GM15510 (cell line): ENCODE data around the gene EXO1.

Experiments
- POLR2A ChIP-seq: IDR thresholded peaks from 3 replicates; pipeline ENCODE4 v1.6.1; 2011; ENCODE audit warnings: borderline replicate concordance; ENCODE audit not compliant: insufficient read length; ENCODE audit errors: extremely low read depth

Gene EXO1

GRCh38 chr1:241857131-241857530 lies 9.1 kb downstream of the EXO1 start:
- no peak for TF ChIP-seq POLR2A

GRCh38 chr1:241860922-241861321 lies 12.9 kb downstream of the EXO1 start:
- TF ChIP-seq POLR2A = no peak

GRCh38 chr1:241869022-241869421 lies 21.0 kb downstream of the EXO1 start:
- no peak for TF ChIP-seq POLR2A

- no peak for TF ChIP-seq POLR2A
Measured at GRCh38 chr1:241870336-241870735, 22.3 kb downstream of the EXO1 start.

GRCh38 chr1:241870746-241871430 lies 22.9 kb downstream of the EXO1 start:
- TF ChIP-seq POLR2A = no peak

- no peak for TF ChIP-seq POLR2A
Measured at GRCh38 chr1:241881440-241881839, 33.4 kb downstream of the EXO1 start.

- TF ChIP-seq POLR2A = no peak
Measured at GRCh38 chr1:241883159-241883558, 35.2 kb downstream of the EXO1 start.

GRCh38 chr1:241888232-241888631 lies 40.2 kb downstream of the EXO1 start:
- no peak for TF ChIP-seq POLR2A

- TF ChIP-seq POLR2A = no peak
Measured at GRCh38 chr1:241891296-241891695, 43.3 kb downstream of the EXO1 start.

- no peak for TF ChIP-seq POLR2A
Measured at GRCh38 chr1:241894016-241894415, 46.0 kb downstream of the EXO1 start.

GRCh38 chr1:241895013-241895412 lies 47.0 kb downstream of the EXO1 start:
- TF ChIP-seq POLR2A = no peak

GRCh38 chr1:241896670-241896962 lies 48.6 kb downstream of the EXO1 start:
- no peak for TF ChIP-seq POLR2A

- TF ChIP-seq POLR2A = no peak
Measured at GRCh38 chr1:241899210-241899609, 51.2 kb downstream of the EXO1 start.

GRCh38 chr1:241900381-241900780 lies 52.4 kb downstream of the EXO1 start:
- no peak for TF ChIP-seq POLR2A

- TF ChIP-seq POLR2A = no peak
Measured at GRCh38 chr1:241902391-241903065, 54.5 kb downstream of the EXO1 start.

GRCh38 chr1:241916196-241916595 lies 68.2 kb downstream of the EXO1 start:
- no peak for TF ChIP-seq POLR2A
